Lower leg skin (tissue), 4 donors: ENCODE measurements around the gene MBD3L1. TPM values are rescaled to one million over a fixed set of nuclear protein-coding genes. Genes with fewer than 3 reads are reported as not detected.

Experiments used
- DNase-seq, 2 donors: peaks; one replicate each; pipeline ENCODE4 v3.0.0-alpha.2; 2019; ENCODE audit warnings: low spot score in 2 of 2
- H3K4me3 ChIP-seq: fragments of 200-600 bp; sonication (generic); 2 replicates; pipeline ENCODE4 v1.5.1; 2017; ENCODE audit warnings: mild to moderate bottlenecking, low read depth; ENCODE audit not compliant: poor library complexity, severe bottlenecking
- POLR2A ChIP-seq, 2 donors: fragments of 450-650 bp; IDR thresholded peaks; one replicate each; pipeline ENCODE4 v1.6.1; 2016 to 2017; ENCODE audit warnings: antibody characterized with exemption in 2 of 2, mild to moderate bottlenecking in 1 of 2, moderate library complexity in 1 of 2
- WGBS, 2 donors: methylation state at CpG; one replicate each; pipeline ENCODE4 v1.1.5; 2018; 5-methylcytosine and 5-hydroxymethylcytosine counted together
- intact Hi-C: fragments of 100-400 bp; cut with DNase I; formaldehyde crosslinking; loops from one replicate; pipeline ENCODE4 v1.15.0; 2023; ENCODE audit warnings: low total_unique reads
- total RNA-seq, 4 donors: library from RNA; depleted of rRNA; stranded (reverse); fragments of >200 nt; gene quantifications; one replicate each; pipeline ENCODE4 v1.1.0, GENCODE V29; 2016
- TF ChIP-seq, protein P1 (sequence below), 3 donors: fragments of 450-650 bp; IDR thresholded peaks; one replicate each; pipeline ENCODE4 v1.5.1; 2016; ENCODE audit warnings: antibody characterized with exemption in 3 of 3, mild to moderate bottlenecking in 3 of 3, moderate library complexity in 2 of 3

Gene MBD3L1
- not detected for total RNA-seq

DNA sequence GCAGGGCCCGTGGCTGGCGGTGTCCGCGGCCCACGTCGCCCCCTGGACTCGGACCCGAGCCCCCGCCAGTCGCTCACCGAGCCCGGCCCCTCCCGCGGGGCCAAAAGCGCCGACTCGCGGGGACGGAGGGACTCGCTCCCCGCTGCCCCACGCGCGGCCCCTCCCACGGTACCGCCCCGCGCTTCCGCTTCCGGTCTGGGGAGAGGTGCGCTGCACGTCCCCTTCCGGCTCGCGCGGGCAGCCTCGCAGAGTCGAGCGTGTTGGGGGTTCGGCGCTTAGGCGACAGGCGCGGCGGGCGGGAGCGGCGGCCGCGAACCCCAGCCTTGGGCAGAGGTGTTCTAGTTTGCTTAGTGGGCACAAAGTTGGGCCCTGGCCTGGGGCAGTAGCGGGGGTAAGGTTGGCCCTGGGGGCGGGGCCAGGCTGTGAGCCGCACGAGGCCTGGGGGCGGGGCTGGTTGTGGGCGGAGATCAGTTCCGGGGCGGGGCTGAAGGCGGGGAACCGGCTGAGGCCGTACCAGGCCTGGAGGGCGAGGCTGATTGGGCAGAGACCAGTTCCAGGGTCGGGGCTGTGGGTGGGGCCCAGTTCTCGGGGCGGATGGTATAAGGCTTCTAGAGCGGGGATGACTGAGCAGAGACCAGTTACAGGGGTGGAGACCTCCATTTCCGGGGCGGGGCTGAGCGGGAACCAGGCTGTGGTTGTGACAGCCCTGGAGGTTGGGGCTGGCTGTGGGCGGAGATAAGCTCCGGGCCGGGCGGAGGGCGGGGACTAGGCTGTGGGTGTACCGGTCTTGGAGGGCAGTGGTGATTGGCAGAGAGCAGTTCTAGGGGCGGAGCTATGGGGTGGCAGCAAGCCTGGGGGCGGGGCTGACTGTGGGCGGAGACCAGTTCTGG, at the start of gene MBD3L1, which contains the start of gene ZNF558:
MBD3L1 (plus strand) TSS at position 246 of the 890 bp plus-strand sequence. CDS start 10,302 bp downstream, outside the sequence.
ZNF558 (minus strand) TSS at position 173 of the 890 bp plus-strand sequence. CDS start 9,645 bp downstream, outside the sequence.
- TF ChIP-seq, protein P1, sequence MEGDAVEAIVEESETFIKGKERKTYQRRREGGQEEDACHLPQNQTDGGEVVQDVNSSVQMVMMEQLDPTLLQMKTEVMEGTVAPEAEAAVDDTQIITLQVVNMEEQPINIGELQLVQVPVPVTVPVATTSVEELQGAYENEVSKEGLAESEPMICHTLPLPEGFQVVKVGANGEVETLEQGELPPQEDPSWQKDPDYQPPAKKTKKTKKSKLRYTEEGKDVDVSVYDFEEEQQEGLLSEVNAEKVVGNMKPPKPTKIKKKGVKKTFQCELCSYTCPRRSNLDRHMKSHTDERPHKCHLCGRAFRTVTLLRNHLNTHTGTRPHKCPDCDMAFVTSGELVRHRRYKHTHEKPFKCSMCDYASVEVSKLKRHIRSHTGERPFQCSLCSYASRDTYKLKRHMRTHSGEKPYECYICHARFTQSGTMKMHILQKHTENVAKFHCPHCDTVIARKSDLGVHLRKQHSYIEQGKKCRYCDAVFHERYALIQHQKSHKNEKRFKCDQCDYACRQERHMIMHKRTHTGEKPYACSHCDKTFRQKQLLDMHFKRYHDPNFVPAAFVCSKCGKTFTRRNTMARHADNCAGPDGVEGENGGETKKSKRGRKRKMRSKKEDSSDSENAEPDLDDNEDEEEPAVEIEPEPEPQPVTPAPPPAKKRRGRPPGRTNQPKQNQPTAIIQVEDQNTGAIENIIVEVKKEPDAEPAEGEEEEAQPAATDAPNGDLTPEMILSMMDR (IDR thresholded peaks at IDR 0.05): no peak
- peak in 1 of 2 donors; percentile 34 for TF ChIP-seq POLR2A (IDR thresholded peaks at IDR 0.05)
- peak; percentile 99 to 100 for DNase-seq
- H3K4me3 ChIP-seq: peak within 1 kb of the TSS; percentile 68
- WGBS, 2 donors: 1% methylated on average over 35 to 50 of the region's 78 CpGs
- intact Hi-C loops: no loop called here

DNA sequence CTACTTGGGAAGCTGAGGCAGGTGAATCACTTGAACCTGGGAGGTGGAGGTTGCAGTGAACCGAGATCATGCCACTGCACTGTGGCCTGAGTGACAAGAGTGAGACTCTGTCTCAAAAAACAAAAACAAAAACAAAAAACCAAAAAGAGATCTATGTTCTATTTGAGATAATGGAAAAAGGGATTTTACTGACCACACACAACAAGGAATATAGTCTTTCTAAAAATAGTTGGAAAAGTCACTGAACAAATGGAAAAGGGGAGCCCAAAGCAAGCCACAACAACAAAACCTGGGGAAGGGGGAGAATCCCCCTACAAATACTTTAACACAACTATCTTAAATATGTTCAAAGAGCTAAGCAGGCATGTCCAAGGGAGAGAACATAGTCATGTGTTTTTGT, 37.4 kb upstream of the MBD3L1 start:
- H3K4me3 ChIP-seq: no peak overlapping the region
- DNase-seq: no peak
- intact Hi-C loops: no loop called here
- WGBS, 2 donors: 36 to 62% methylated on average over 1 of the region's 1 CpG
- TF ChIP-seq, protein P1 (IDR thresholded peaks at IDR 0.05): no peak
- no peak for TF ChIP-seq POLR2A (IDR thresholded peaks at IDR 0.05)

DNA sequence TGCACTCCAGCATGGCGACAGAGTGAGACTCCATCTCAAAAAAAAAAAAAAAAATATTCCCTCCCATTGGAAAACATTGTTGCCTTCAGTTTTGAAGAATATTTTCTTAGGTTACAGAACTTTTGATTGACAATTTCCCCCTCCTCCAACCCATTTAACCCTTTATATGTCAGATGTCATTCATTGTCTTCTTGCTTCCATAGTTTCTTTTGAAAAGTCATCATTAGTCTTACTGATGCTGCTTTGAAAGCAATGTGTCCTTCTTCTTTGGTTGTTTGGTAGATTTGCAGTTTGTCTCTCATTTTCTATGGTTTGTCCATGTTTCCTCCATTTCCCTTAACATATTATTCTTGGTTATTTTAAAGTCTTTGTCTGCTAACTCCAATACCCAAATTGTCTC, 25.5 kb upstream of the MBD3L1 start:
- 92 to 97% methylated on average over 1 of the region's 1 CpG for WGBS, 2 donors
- intact Hi-C loops: no loop called here

DNA sequence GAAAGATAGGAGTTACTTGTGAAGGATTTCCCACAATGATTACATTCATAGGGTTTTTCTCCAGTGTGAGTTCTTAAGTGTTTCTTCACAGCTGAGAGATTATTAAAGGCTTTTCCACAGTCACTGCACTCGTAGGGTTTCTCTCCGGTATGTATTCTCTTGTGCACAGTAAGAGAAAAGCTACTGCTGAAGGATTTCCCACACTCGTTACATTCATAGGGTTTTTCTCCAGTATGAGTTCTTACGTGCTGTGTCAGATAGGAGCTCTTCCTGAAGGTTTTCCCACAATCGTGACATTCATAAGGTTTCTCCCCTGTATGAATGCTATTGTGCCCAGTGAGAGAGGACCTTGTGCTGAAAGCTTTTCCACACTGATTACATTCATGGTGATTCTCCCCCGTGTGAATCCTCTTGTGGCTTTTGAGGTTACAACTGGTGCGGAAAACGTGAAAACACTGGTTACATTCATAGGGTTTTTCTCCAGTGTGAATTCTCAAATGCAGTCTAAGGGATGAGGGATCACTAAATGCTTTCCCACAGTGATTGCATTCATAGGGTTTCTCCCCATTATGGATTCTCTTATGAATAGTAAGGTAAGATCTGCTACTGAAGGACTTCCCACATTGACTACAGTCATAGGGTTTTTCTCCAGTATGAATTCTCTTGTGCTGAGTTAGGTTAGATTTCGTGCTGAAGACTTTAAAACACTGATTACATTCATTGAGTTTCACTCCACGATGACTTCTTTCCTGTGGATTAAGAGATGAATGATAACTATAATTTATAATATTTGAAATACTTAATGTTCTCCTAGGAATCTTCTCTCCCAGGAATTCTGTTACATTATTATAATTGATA, 20.6 kb upstream of the MBD3L1 start:
- no peak for DNase-seq
- intact Hi-C loops: no loop called here
- TF ChIP-seq, protein P1 (IDR thresholded peaks at IDR 0.05): no peak
- TF ChIP-seq POLR2A (IDR thresholded peaks at IDR 0.05): no peak
- no peak overlapping the region for H3K4me3 ChIP-seq
- WGBS, 2 donors: 97 to 99% methylated on average over 10 of the region's 10 CpGs

More for the DNA sequence above, 25.5 kb upstream of the MBD3L1 start:
- TF ChIP-seq POLR2A (IDR thresholded peaks at IDR 0.05): no peak
- TF ChIP-seq, protein P1 (IDR thresholded peaks at IDR 0.05): no peak
- no peak overlapping the region for H3K4me3 ChIP-seq
- no peak for DNase-seq

DNA sequence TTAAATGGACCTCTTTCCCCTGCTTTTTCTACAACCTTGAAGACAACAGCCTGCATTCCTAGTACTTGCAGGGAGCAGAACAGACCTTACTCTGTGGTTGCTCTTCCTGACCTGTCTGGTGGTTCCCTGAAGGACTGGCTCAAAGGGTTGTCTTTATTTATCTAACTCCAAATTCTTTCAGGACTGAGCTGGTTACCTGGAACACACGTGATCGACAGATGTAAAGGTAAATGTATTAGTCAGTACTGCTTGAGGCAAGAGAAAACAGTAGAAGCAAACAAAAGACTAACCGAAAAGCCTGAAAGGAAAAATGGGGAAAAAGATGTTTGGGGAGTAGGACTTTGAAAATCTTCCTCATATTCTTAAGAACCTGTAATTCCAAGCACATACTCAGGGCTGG, 18.0 kb upstream of the MBD3L1 start:
- TF ChIP-seq, protein P1 (IDR thresholded peaks at IDR 0.05): no peak
- no peak for TF ChIP-seq POLR2A (IDR thresholded peaks at IDR 0.05)
- no peak for DNase-seq
- no peak overlapping the region for H3K4me3 ChIP-seq
- intact Hi-C loops: no loop called here
- 98 to 100% methylated on average over 3 of the region's 3 CpGs for WGBS, 2 donors
